ENCODE measurements around the gene MTCL1. TPM values are rescaled to one million over a fixed set of nuclear protein-coding genes. Genes with fewer than 3 reads are reported as not detected.

MTCL1 gene
- total and polyA plus RNA-seq, 2 of the 8 experiments (the other 6 are each of a cell fraction or from before 2014, with no cell fraction given): 16.6 to 60.8 TPM

DNA sequence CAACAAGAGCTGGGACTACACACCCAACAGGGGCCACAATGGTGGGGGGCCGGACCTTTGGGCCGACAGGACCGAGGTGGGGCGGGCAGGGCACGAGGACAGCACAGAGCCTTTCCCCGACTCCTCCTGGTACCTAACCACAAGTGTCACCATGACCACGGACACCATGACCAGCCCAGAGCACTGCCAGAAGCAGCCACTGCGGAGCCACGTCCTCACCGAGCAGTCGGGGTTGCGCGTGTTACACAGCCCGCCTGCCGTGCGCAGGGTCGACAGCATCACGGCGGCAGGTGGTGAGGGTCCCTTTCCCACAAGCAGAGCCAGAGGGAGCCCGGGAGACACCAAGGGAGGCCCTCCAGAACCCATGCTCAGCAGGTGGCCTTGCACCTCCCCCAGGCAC lies 119.5 kb downstream of the MTCL1 start:
- H3K9me3 ChIP-seq (ENCODE audit: insufficient read depth in 2 of 2, low read depth in 1 of 2, low read length in 1 of 2): no peaks in the 10 kb centered on the region
- no peak overlapping the region for H2BK15ac ChIP-seq (ENCODE audit: low read length)
- CTCF ChIA-PET (ENCODE audit: partially characterized antibody): interaction anchor here (1.0 kb wide), 1 partner anchor 128 kb away, joined by 3 read pairs; no protein-coding TSS in a partner anchor
- no peak overlapping the region for H3K27ac ChIP-seq (ENCODE audit: low read depth, low read length)
- no peak overlapping the region for H3K23ac ChIP-seq (ENCODE audit: insufficient read length)
- no peak overlapping the region for H4K91ac ChIP-seq (replicated peaks; ENCODE audit: insufficient read length, low read length)
- no peak overlapping the region for H4K5ac ChIP-seq (ENCODE audit: insufficient read length, low read depth, low read length)
- H3K14ac ChIP-seq (ENCODE audit: insufficient read length): no peak overlapping the region
- POLR2A ChIA-PET (ENCODE audit: partially characterized antibody): interaction anchor here (1.0 kb wide), 1 partner anchor 32 kb away, joined by 3 read pairs; no protein-coding TSS in a partner anchor
- DNase-seq (ENCODE audit: low read depth in 1 of 2, low spot score in 2 of 2) (no peak), FAIRE-seq (no peak)
- peaks cover 0 to 3% of the 10 kb centered on the region in 2 experiments for H4K20me1 ChIP-seq (replicated peaks in 1 of 2; ENCODE audit: control insufficient read depth in 1 of 2, insufficient read depth in 2 of 2, low read length in 2 of 2)
- H2AK5ac ChIP-seq (ENCODE audit: low read depth, low read length): no peak overlapping the region
- no peak overlapping the region for H3K4ac ChIP-seq (replicated peaks; ENCODE audit: insufficient read length, low read depth, low read length)
- no peaks in the 10 kb centered on the region for H3K27me3 ChIP-seq (replicated peaks in 1 of 4; ENCODE audit: control insufficient read depth in 3 of 4, extremely low read depth in 1 of 4, insufficient read depth in 3 of 4, low read length in 3 of 4)
- no peaks in the 10 kb centered on the region for H3K79me2 ChIP-seq (ENCODE audit: control insufficient read depth in 1 of 2, insufficient read depth in 2 of 2, low read length in 2 of 2)
- peaks cover 9 to 37% (median 24%) of the 10 kb centered on the region in 4 experiments for H3K36me3 ChIP-seq (ENCODE audit: control insufficient read depth in 2 of 4, insufficient read depth in 4 of 4, low read length in 3 of 4)
- H3K4me3 ChIP-seq (ENCODE audit: extremely low read depth in 1 of 4, insufficient read depth in 2 of 4, low read depth in 3 of 4, low read length in 4 of 4): no peak overlapping the region
- H2BK5ac ChIP-seq (ENCODE audit: low read depth, low read length): no peak overlapping the region
- no peak overlapping the region for H3K4me2 ChIP-seq (ENCODE audit: insufficient read depth in 1 of 2, low read depth in 2 of 2, low read length in 2 of 2)
- no peak overlapping the region for H2BK12ac ChIP-seq (ENCODE audit: low read depth, low read length)
- no peak overlapping the region for H3K9ac ChIP-seq (replicated peaks in 1 of 4; ENCODE audit: extremely low read depth in 1 of 4, low read depth in 3 of 4, low read length in 3 of 4)
- no peaks in the 10 kb centered on the region for H3K79me1 ChIP-seq (ENCODE audit: low read depth, low read length)
- H2AFZ ChIP-seq (ENCODE audit: low read length): no peak overlapping the region
- no peak overlapping the region for H3K18ac ChIP-seq (ENCODE audit: extremely low read depth, low read length)
- no peaks in the 10 kb centered on the region for H3K23me2 ChIP-seq (ENCODE audit: low read depth, low read length)
- H3K4me1 ChIP-seq (replicated peaks in 1 of 4; ENCODE audit: control insufficient read depth in 3 of 4, insufficient read depth in 4 of 4, low read length in 3 of 4): peaks cover 0 to 2% (median 0%) of the 10 kb centered on the region in 4 experiments; a peak in 1 of 7 replicates
- no peak overlapping the region; the same call in 1 of the 2 replicates for H4K8ac ChIP-seq (ENCODE audit: extremely low read depth, insufficient read depth, low read length)
- no peak overlapping the region for H2BK20ac ChIP-seq (ENCODE audit: low read length)
- 98% methylated on average over 19 of the region's 20 CpGs; no CpG with 5 or more reads in 1 of the 2 experiments for WGBS, 2 experiments (ENCODE audit: extremely low coverage in 1 of 2, insufficient coverage in 1 of 2, insufficient read length in 1 of 2, insufficient replicate concordance in 2 of 2, low coverage in 1 of 2, low lambda C conversion rate in 2 of 2, missing lambda C conversion rate in 1 of 2)
- H3K56ac ChIP-seq (replicated peaks; ENCODE audit: insufficient read length, low read depth, low read length): no peak overlapping the region
- TF ChIP-seq, protein P1, sequence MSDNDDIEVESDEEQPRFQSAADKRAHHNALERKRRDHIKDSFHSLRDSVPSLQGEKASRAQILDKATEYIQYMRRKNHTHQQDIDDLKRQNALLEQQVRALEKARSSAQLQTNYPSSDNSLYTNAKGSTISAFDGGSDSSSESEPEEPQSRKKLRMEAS (IDR thresholded peaks at IDR 0.05): no peak
- TF ChIP-seq KDM4A (IDR thresholded peaks at IDR 0.05; ENCODE audit: low read depth, low read length, severe bottlenecking) (no peak), CREB1 (IDR thresholded peaks at IDR 0.05) (no peak), CHD1 (IDR thresholded peaks at IDR 0.05; ENCODE audit: low read depth, low read length) (no peak), FOSL1 (IDR thresholded peaks at IDR 0.05; ENCODE audit: insufficient read depth, low read depth, low read length) (no peak), RAD21 (IDR thresholded peaks at IDR 0.05 in 1 of 2, conservative IDR thresholded peaks at IDR 0.05 in 1 of 2; ENCODE audit: low read depth in 2 of 2, low read length in 2 of 2) (no peak), BCL11A (IDR thresholded peaks at IDR 0.05; ENCODE audit: low read depth in 2 of 2, low read length in 2 of 2) (no peak), RNF2 (IDR thresholded peaks at IDR 0.05; ENCODE audit: borderline replicate concordance, low read depth, low read length, missing control alignments, poor library complexity, severe bottlenecking) (no peak), SP4 (IDR thresholded peaks at IDR 0.05; ENCODE audit: low read length) (no peak), RBBP5 (IDR thresholded peaks at IDR 0.05; ENCODE audit: borderline replicate concordance, low read depth, low read length) (no peak)
- TF ChIP-seq, protein P2, sequence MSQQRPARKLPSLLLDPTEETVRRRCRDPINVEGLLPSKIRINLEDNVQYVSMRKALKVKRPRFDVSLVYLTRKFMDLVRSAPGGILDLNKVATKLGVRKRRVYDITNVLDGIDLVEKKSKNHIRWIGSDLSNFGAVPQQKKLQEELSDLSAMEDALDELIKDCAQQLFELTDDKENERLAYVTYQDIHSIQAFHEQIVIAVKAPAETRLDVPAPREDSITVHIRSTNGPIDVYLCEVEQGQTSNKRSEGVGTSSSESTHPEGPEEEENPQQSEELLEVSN (IDR thresholded peaks at IDR 0.05): no peak
- no peak overlapping the region for H2BK120ac ChIP-seq (replicated peaks; ENCODE audit: low read depth, low read length)
